HL-60 (cell line): Measurements from ENCODE around the gene GNLY.

Source experiments
- GABPA ChIP-seq: IDR thresholded peaks from 2 replicates; pipeline ENCODE4 v1.6.1; 2012; ENCODE audit warnings: low read depth
- POLR2AphosphoS5 ChIP-seq: IDR thresholded peaks from 2 replicates; pipeline ENCODE4 v1.6.1; 2012; ENCODE audit warnings: low read depth
- REST ChIP-seq: IDR thresholded peaks from 2 replicates; pipeline ENCODE4 v1.6.1; 2012; ENCODE audit warnings: low read depth; ENCODE audit not compliant: insufficient replicate concordance
- SPI1 ChIP-seq: IDR thresholded peaks from 2 replicates; pipeline ENCODE4 v1.6.1; 2012; ENCODE audit warnings: low read depth, mild to moderate bottlenecking, borderline replicate concordance
- TF ChIP-seq, protein P1 (sequence below): IDR thresholded peaks from one replicate; pipeline ENCODE4 v1.5.1; 2011; ENCODE audit warnings: low read length, control low read depth, inconsistent platforms; ENCODE audit not compliant: insufficient read depth

DNA sequence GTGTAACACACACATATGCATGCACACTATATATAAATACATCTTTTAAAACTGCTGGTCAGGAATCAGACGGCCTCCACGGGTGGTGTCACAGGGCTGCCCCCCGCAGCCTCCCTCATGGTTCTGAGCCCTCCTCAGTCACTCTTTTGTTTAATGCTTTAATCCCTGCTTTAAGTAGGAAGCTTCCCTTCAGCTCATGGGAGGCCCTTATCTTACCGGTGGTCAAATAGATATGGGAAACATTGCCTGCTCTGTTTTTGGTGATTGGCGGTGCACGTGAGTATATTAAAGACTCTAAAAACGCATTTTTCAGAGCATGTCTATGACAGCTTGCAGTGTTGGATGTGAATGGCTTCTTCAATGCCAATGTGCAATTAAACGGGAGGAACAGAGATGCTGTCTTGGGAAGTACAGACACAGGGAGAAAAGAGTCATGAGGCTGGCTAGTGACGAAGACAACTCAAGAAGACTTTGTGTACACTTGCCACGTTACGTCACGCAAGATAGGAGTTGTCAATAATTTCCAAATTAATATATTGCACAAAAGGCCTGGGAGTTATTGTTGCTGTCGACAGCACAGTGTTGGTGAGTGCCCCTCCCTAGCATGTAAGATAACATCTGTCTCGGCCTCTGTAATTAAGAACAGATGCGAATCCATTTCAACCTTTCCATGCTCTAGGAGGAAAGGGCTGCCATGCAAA lies 23.3 kb downstream of the GNLY start:
- no peak for TF ChIP-seq POLR2AphosphoS5
- TF ChIP-seq, protein P1, sequence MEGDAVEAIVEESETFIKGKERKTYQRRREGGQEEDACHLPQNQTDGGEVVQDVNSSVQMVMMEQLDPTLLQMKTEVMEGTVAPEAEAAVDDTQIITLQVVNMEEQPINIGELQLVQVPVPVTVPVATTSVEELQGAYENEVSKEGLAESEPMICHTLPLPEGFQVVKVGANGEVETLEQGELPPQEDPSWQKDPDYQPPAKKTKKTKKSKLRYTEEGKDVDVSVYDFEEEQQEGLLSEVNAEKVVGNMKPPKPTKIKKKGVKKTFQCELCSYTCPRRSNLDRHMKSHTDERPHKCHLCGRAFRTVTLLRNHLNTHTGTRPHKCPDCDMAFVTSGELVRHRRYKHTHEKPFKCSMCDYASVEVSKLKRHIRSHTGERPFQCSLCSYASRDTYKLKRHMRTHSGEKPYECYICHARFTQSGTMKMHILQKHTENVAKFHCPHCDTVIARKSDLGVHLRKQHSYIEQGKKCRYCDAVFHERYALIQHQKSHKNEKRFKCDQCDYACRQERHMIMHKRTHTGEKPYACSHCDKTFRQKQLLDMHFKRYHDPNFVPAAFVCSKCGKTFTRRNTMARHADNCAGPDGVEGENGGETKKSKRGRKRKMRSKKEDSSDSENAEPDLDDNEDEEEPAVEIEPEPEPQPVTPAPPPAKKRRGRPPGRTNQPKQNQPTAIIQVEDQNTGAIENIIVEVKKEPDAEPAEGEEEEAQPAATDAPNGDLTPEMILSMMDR: no peak
- no peak for TF ChIP-seq GABPA
- TF ChIP-seq REST: no peak
- no peak for TF ChIP-seq SPI1
